ENCODE results near the gene LGI1. TPM values are rescaled to one million over a fixed set of nuclear protein-coding genes. Genes with fewer than 3 reads are reported as not detected.
A peak's percentile ranks its signal among the peaks of the same experiment; 100 is the strongest.

The LGI1 gene
- total RNA-seq, 1 donor from 2014 or later: 2.3 TPM

DNA sequence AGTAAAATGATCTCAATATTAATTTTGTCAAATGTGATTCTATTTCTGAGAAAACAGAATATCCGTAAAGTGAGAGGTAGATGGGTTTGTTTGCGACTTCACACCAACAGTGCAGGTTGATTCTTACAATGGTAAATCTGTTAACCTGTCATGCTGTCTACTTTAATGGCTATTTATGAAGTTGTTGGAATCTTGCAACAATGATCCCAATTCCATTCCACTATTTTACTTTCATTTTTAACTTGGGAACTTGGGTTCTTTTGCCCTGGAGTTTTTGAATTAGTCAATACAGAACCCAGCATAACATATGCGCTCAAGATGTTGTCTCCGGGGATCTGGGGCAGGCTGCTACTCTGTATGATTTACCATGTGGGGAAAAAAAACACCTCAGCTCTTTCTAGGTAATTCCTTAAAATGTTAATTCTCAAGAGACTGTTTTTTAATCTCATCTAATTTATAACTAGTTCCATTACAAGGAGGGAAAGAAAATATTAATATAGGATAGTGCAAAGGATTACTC, 1.2 kb downstream of the LGI1 start:
- peaks cover 7% of the 10 kb centered on the region for H3K27me3 Mint-ChIP-seq (ENCODE audit: low read depth)
- no peaks in the 10 kb centered on the region for H3K9me3 Mint-ChIP-seq (ENCODE audit: low read depth)
- no peak for DNase-seq (ENCODE audit: low spot score)
- H3K27ac Mint-ChIP-seq (ENCODE audit: unreplicated experiment): peak overlapping the region; percentile 82
- TF ChIP-seq, protein P1, sequence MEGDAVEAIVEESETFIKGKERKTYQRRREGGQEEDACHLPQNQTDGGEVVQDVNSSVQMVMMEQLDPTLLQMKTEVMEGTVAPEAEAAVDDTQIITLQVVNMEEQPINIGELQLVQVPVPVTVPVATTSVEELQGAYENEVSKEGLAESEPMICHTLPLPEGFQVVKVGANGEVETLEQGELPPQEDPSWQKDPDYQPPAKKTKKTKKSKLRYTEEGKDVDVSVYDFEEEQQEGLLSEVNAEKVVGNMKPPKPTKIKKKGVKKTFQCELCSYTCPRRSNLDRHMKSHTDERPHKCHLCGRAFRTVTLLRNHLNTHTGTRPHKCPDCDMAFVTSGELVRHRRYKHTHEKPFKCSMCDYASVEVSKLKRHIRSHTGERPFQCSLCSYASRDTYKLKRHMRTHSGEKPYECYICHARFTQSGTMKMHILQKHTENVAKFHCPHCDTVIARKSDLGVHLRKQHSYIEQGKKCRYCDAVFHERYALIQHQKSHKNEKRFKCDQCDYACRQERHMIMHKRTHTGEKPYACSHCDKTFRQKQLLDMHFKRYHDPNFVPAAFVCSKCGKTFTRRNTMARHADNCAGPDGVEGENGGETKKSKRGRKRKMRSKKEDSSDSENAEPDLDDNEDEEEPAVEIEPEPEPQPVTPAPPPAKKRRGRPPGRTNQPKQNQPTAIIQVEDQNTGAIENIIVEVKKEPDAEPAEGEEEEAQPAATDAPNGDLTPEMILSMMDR (IDR thresholded peaks at IDR 0.05): peak; percentile 34
- H3K36me3 Mint-ChIP-seq (ENCODE audit: low read depth): no peaks in the 10 kb centered on the region
- H3K4me1 Mint-ChIP-seq (ENCODE audit: low read depth): peaks cover 50% of the 10 kb centered on the region
- peak overlapping the region; percentile 62 for H3K4me3 Mint-ChIP-seq (ENCODE audit: unreplicated experiment)

DNA sequence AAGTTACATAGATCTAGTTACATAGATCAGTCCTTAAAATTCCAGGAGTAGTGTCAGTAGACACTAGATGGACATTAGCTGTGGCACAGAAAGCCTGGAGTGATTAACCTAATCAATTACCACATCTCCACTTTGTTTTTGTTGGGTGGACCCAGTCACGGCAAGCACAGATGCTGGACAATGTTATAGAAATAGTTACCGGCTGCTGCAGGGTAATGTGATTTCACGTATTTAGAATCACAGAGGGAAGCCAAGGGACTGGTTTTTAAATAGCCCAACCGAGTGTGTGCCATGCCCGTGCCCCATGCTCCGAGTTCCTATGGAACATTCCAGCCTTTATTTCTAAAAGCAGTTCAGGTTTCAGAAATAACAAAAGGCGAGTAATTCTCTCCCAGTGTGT, 2.8 kb downstream of the LGI1 start:
- H3K27me3 Mint-ChIP-seq (ENCODE audit: low read depth): peaks cover 7% of the 10 kb centered on the region
- DNase-seq (ENCODE audit: low spot score): no peak
- peak overlapping the region; percentile 45 for H3K27ac Mint-ChIP-seq (ENCODE audit: unreplicated experiment)
- H3K9me3 Mint-ChIP-seq (ENCODE audit: low read depth): no peaks in the 10 kb centered on the region
- no peak overlapping the region for H3K4me3 Mint-ChIP-seq (ENCODE audit: unreplicated experiment)
- H3K4me1 Mint-ChIP-seq (ENCODE audit: low read depth): peaks cover 50% of the 10 kb centered on the region
- TF ChIP-seq, protein P1 (IDR thresholded peaks at IDR 0.05): no peak
- H3K36me3 Mint-ChIP-seq (ENCODE audit: low read depth): no peaks in the 10 kb centered on the region

DNA sequence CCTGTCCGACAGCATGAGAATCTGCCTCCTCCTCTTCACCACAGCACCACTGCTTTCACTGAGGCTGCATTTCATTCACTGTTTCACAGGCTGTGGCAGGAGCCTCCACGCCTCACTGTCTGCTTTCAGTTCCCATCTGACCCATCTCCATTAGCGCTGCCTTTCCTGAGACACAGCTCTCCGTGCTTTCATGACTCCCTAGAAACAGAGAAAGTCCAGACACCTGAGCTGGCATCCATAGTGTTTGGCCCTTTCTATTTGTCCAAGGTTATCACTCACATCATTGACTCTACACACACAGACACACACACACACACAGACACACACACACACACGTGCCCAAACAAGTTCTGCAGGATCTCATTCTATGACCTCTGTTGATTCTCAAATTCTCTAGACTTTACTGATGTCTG, 5.2 kb downstream of the LGI1 start:
- Mint-ChIP-seq H3K27ac (ENCODE audit: unreplicated experiment) (no peak overlapping the region), H3K4me1 (ENCODE audit: low read depth) (peaks cover 33% of the 10 kb centered on the region)

DNA sequence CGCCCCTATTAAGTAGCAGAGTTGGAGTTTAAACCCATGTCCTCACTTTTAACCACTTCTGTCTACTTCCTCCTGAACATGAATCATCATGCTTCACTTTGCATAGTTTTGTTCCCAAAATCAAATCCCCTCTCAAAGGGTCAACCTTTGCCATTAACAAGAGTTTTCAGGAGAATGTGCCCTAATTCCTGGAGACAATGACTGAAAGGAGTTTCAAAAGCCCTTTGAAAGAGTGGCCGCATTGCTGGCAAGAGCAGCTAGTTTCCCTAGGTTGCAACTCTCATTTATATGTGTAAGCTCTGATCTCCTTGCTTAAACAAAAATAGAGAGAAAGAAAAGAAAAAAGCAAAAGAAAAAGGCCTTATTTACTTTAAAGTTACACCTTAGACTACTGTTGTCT, 9.2 kb downstream of the LGI1 start:
- no peak overlapping the region for H3K27ac Mint-ChIP-seq (ENCODE audit: unreplicated experiment)
- peaks cover 5% of the 10 kb centered on the region for H3K27me3 Mint-ChIP-seq (ENCODE audit: low read depth)
- peaks cover 4% of the 10 kb centered on the region for H3K4me1 Mint-ChIP-seq (ENCODE audit: low read depth)
- H3K36me3 Mint-ChIP-seq (ENCODE audit: low read depth): no peaks in the 10 kb centered on the region
- no peak for DNase-seq (ENCODE audit: low spot score)
- TF ChIP-seq, protein P1 (IDR thresholded peaks at IDR 0.05): no peak
- no peak overlapping the region for H3K4me3 Mint-ChIP-seq (ENCODE audit: unreplicated experiment)
- no peaks in the 10 kb centered on the region for H3K9me3 Mint-ChIP-seq (ENCODE audit: low read depth)

More for the DNA sequence above, 5.2 kb downstream of the LGI1 start:
- TF ChIP-seq, protein P1 (IDR thresholded peaks at IDR 0.05): no peak
- H3K27me3 Mint-ChIP-seq (ENCODE audit: low read depth): peaks cover 5% of the 10 kb centered on the region
- H3K4me3 Mint-ChIP-seq (ENCODE audit: unreplicated experiment): no peak overlapping the region
- H3K36me3 Mint-ChIP-seq (ENCODE audit: low read depth): no peaks in the 10 kb centered on the region
- no peak for DNase-seq (ENCODE audit: low spot score)
- H3K9me3 Mint-ChIP-seq (ENCODE audit: low read depth): no peaks in the 10 kb centered on the region

DNA sequence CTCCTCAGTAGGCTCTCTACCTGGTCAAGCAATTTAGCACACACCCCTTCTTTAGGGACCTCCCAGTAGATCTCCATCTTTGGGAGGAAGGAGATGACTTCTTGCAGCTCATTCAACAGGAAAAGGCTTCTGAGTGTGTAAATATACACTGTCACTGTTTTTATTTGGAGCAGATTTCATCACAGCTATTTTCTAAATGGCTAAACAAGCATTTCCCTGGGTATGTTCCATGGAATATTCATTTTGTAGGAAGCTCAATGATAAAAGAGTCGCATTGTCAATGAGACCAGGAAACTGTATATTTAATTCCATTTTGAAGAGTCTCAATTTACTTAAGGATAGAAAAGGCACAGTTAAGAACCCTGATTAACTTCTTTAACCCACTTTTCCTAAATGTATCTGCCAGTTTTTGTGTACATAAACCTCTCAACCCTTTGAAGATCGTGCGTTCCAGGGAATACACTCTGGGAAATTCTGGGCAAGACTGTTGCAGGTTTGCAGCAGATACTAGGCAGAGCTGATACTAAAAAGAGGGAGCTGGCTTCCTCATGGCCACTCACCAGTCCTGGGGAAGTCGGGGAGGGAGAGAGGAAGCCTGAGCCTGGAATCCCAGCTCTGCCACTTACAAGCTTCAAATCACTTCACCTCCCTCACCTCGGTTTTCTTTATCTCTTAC, 10.1 kb downstream of the LGI1 start:
- H3K4me3 Mint-ChIP-seq (ENCODE audit: unreplicated experiment): no peak overlapping the region
- H3K36me3 Mint-ChIP-seq (ENCODE audit: low read depth): no peaks in the 10 kb centered on the region
- no peak overlapping the region for H3K27ac Mint-ChIP-seq (ENCODE audit: unreplicated experiment)
- H3K9me3 Mint-ChIP-seq (ENCODE audit: low read depth): no peaks in the 10 kb centered on the region
- TF ChIP-seq, protein P1 (IDR thresholded peaks at IDR 0.05): no peak
- no peak for DNase-seq (ENCODE audit: low spot score)
- peaks cover 4% of the 10 kb centered on the region for H3K4me1 Mint-ChIP-seq (ENCODE audit: low read depth)
- peaks cover 3% of the 10 kb centered on the region for H3K27me3 Mint-ChIP-seq (ENCODE audit: low read depth)
